ENCODE results near the gene ZNF212. TPM values are rescaled to one million over a fixed set of nuclear protein-coding genes. Genes with fewer than 3 reads are reported as not detected.
A peak's percentile ranks its signal among the peaks of the same experiment; 100 is the strongest.

The ZNF212 gene
- total RNA-seq, 4 donors from 2014 or later = 19.8 to 24.9 (median 23.2) TPM

DNA sequence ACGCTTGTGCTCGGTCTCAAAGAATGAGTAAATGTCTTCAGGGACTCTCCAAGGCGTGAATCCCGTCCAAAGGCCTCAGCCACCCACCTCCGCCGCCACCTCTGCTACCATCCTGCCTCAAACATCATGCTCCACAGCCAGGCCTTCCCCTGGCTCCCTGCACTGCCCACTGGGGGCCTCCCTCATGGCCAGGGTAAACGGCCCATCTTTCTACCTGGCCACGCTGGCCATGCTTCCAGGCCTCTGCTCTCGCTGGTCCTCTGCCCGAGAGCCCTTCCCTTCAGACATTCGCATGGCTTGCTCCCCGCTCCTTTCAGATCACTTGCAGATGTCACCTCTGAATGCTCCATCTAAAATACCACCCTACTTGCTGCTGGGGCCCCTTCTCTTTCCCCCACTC, 62.8 kb downstream of the ZNF212 start:
- Histone ChIP-seq H3K36me3 (no peaks in the 10 kb centered on the region), H3K4me1 (no peaks in the 10 kb centered on the region), H3K4me3 (no peak overlapping the region), H3K27me3 (no peaks in the 10 kb centered on the region), H3K9me3 (no peaks in the 10 kb centered on the region), H3K27ac (no peak overlapping the region)
- DNase-seq = peak in 1 of 3 donors; percentile 37
- TF ChIP-seq, protein P1, sequence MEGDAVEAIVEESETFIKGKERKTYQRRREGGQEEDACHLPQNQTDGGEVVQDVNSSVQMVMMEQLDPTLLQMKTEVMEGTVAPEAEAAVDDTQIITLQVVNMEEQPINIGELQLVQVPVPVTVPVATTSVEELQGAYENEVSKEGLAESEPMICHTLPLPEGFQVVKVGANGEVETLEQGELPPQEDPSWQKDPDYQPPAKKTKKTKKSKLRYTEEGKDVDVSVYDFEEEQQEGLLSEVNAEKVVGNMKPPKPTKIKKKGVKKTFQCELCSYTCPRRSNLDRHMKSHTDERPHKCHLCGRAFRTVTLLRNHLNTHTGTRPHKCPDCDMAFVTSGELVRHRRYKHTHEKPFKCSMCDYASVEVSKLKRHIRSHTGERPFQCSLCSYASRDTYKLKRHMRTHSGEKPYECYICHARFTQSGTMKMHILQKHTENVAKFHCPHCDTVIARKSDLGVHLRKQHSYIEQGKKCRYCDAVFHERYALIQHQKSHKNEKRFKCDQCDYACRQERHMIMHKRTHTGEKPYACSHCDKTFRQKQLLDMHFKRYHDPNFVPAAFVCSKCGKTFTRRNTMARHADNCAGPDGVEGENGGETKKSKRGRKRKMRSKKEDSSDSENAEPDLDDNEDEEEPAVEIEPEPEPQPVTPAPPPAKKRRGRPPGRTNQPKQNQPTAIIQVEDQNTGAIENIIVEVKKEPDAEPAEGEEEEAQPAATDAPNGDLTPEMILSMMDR (IDR thresholded peaks at IDR 0.05) = no peak
- TF ChIP-seq POLR2A (IDR thresholded peaks at IDR 0.05) = no peak

DNA sequence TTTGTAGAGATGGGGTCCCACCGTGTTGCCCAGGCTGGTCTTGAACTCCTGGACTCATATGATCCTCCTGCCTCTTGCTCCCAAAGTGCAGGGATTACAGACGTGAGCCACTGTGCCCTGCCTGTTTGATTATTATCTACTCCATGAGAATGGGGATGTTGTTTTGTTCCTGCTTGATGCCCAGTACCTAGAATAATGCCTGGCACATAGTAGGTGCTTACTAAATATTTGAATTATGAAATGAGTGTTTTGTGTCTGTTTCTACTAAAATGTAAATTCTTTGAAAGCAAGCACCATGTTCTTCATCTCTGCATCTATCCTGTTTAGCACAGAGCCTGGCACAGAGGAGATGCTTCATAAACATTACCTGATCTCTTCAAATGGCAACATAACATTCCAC, 63.4 kb downstream of the ZNF212 start:
- Histone ChIP-seq H3K4me3 (no peak overlapping the region), H3K27ac (no peak overlapping the region), H3K36me3 (no peaks in the 10 kb centered on the region), H3K27me3 (no peaks in the 10 kb centered on the region), H3K4me1 (no peaks in the 10 kb centered on the region), H3K9me3 (no peaks in the 10 kb centered on the region)
- no peak for TF ChIP-seq POLR2A (IDR thresholded peaks at IDR 0.05)
- TF ChIP-seq, protein P1 (IDR thresholded peaks at IDR 0.05) = no peak
- no peak for DNase-seq

DNA sequence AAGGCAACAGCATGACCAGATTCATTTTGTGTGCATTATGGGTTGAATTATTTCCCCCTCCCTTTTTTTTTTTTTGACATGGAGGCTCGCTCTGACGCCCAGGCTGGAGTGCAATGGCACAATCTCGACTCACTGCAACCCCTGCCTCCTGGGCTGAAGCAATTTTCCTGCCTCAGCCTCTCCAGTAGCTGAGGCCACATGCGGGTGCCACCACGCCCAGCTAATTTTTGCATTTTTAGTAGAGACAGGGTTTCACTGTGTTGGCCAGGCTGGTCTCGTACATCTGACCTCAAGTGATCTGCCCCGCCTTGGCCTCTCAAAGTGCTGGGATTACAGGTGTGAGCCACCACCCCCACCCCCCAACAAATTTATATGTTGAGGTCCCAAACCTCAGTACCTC, 64.6 kb downstream of the ZNF212 start:
- H3K4me3 ChIP-seq = no peak overlapping the region
- no peak for TF ChIP-seq POLR2A (IDR thresholded peaks at IDR 0.05)
- TF ChIP-seq, protein P1 (IDR thresholded peaks at IDR 0.05) = no peak
- H3K4me1 ChIP-seq = no peaks in the 10 kb centered on the region
- DNase-seq = no peak
- no peaks in the 10 kb centered on the region for H3K27me3 ChIP-seq
- no peaks in the 10 kb centered on the region for H3K9me3 ChIP-seq
- H3K36me3 ChIP-seq = no peaks in the 10 kb centered on the region
- no peak overlapping the region for H3K27ac ChIP-seq

Small RNA genes lying within 50 kb of the gene (small RNA-seq; reads per million reads assigned to genes)
- gene AC004890.1 = 0 reads per million in 2 donors

Other genes starting within 250 kb of the ZNF212 start
- gene PDIA4, start 211.1 kb upstream of the ZNF212 start, total RNA-seq = 100 to 1,000 TPM in 1 of 4 donors, 10 to 100 TPM in 3; 57.1 to 100 (median 61.6) TPM
- gene ZNF786, start 148.9 kb upstream of the ZNF212 start, total RNA-seq = 10 to 100 TPM in 1 of 4 donors, 1 to 10 TPM in 3; 3.7 to 11.5 (median 7.6) TPM
- gene ZNF425, start 113.3 kb upstream of the ZNF212 start, total RNA-seq = 1 to 10 TPM in 3 of 4 donors, under 1 TPM in 1; 0.88 to 2.5 (median 2.0) TPM
- 10 to 100 TPM; 11.9 to 34.7 (median 26.5) TPM for gene ZNF398, start 92.2 kb upstream of the ZNF212 start, total RNA-seq
- 10 to 100 TPM; 22.8 to 37.3 (median 31.7) TPM for gene ZNF282, start 44.1 kb upstream of the ZNF212 start, total RNA-seq
- gene ZNF783, start 22.5 kb downstream of the ZNF212 start, total RNA-seq = 10 to 100 TPM; 10.7 to 86.6 (median 24.9) TPM
- 10 to 100 TPM in 2 of 4 donors, 1 to 10 TPM in 2; 6.5 to 12.4 (median 9.9) TPM for gene ZNF777, start 221.4 kb downstream of the ZNF212 start, total RNA-seq